Left ventricle myocardium inferior (tissue), 1 donor: ENCODE results near the gene SEMA5B. TPM values are rescaled to one million over a fixed set of nuclear protein-coding genes. Genes with fewer than 3 reads are reported as not detected.
A peak's percentile ranks its signal among the peaks of the same experiment; 100 is the strongest.

Source experiments
- DNase-seq: peaks from one replicate; pipeline ENCODE4 v3.0.0-alpha.2; 2020
- H3K27ac ChIP-seq: fragments of 200-600 bp; replicated peaks from 2 replicates; pipeline ENCODE4 v1.8.0; 2021
- H3K27me3 ChIP-seq: fragments of 200-600 bp; 2 replicates; pipeline ENCODE4 v1.8.0; 2021; ENCODE audit warnings: low read depth
- H3K36me3 ChIP-seq: fragments of 200-600 bp; 2 replicates; pipeline ENCODE4 v1.8.0; 2021
- H3K4me1 ChIP-seq: fragments of 200-600 bp; 2 replicates; pipeline ENCODE4 v1.8.0; 2021
- H3K4me3 ChIP-seq: fragments of 200-600 bp; 2 replicates; pipeline ENCODE4 v1.8.0; 2021; ENCODE audit warnings: mild to moderate bottlenecking, moderate library complexity
- H3K9me3 ChIP-seq: fragments of 200-600 bp; replicated peaks from 2 replicates; pipeline ENCODE4 v1.8.0; 2021
- intact Hi-C: fragments of 100-400 bp; cut with micrococcal nuclease; formaldehyde crosslinking; loops from one replicate; pipeline ENCODE4 v1.11.0; 2022
- total RNA-seq: library from RNA; stranded (reverse); fragmentation: NEBNext Ultra II Directional; extraction: Animal tissue kit (Norgen Biotek cat#: 25700); gene quantifications from one replicate; pipeline ENCODE4 v1.2.1, GENCODE V29; 2021
- TF ChIP-seq, protein P1 (sequence below): fragments of 200-600 bp; IDR thresholded peaks from 2 replicates; pipeline ENCODE4 v1.8.0; 2021; ENCODE audit warnings: antibody characterized with exemption, mild to moderate bottlenecking, borderline replicate concordance
- donor health status: DM: no; HTN: yes; CAD: no; lungs with severe emphysema.

The SEMA5B gene
- total RNA-seq, 1 donor from 2014 or later: 5.3 TPM

DNA sequence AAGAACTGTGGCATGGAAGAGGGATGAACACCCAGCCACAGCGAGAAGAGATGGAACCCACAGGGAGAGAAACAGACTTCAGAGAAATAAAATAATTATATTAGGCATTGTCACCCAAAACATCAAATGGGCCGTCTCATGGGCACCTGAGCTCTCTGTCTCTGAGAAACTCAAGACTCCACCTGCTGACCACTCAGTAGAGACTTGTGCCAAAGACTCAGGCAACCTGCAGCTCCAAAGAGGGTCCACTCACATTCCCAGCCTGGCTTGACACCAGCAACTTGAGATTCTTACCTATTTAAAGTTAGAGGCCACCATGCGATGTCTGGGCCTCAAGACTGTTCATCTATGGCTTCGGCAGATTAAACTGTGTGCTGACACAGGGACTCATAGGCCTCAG, 12.0 kb downstream of the SEMA5B start:
- DNase-seq: no peak
- Histone ChIP-seq H3K27ac (no peak overlapping the region), H3K4me1 (peaks cover 32% of the 10 kb centered on the region), H3K27me3 (no peaks in the 10 kb centered on the region), H3K36me3 (no peaks in the 10 kb centered on the region), H3K4me3 (no peak overlapping the region), H3K9me3 (no peaks in the 10 kb centered on the region)
- intact Hi-C loops: no loop called here
- TF ChIP-seq, protein P1, sequence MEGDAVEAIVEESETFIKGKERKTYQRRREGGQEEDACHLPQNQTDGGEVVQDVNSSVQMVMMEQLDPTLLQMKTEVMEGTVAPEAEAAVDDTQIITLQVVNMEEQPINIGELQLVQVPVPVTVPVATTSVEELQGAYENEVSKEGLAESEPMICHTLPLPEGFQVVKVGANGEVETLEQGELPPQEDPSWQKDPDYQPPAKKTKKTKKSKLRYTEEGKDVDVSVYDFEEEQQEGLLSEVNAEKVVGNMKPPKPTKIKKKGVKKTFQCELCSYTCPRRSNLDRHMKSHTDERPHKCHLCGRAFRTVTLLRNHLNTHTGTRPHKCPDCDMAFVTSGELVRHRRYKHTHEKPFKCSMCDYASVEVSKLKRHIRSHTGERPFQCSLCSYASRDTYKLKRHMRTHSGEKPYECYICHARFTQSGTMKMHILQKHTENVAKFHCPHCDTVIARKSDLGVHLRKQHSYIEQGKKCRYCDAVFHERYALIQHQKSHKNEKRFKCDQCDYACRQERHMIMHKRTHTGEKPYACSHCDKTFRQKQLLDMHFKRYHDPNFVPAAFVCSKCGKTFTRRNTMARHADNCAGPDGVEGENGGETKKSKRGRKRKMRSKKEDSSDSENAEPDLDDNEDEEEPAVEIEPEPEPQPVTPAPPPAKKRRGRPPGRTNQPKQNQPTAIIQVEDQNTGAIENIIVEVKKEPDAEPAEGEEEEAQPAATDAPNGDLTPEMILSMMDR: no peak

DNA sequence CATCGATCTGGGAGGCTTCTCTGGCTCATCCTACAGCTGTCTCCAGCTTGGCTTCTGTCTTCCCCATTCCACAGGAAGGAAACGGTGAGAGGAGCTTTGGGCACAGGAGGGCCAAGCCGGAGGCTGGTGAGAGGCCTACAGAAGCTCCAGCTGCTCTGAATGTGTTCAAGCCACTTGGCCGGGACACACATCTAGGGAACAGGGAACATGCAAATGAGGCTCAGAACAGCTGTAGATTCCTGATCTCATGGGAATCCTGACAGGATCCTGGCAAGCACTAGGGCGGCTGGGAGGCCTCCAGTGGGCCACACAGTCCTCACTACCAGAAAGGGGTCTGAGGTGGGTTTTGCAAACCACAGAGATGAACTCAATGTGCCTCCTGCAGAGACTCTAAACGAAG, 13.7 kb downstream of the SEMA5B start:
- H3K27ac ChIP-seq: peak overlapping the region; percentile 27
- H3K4me3 ChIP-seq: no peak overlapping the region
- TF ChIP-seq, protein P1: no peak

DNA sequence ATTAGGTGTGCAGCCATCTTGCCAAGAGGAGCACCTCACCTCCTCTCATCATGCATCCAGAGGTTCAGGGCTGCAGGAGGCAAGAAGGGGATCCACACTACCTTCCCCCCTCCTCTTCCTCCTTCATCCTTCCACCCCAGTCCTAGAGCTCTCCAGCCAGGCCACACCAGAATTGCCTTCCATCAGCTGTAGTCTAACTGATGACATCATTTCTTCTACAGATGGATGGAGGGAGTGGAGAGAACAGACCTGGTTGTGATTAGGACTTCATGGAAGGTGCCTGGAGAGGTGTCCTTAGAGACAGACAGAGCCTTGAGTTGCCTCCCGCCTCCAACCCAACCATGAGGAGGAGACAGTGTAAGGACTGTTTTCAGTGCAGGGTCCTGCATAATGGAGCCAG, 14.9 kb downstream of the SEMA5B start:
- no peak for DNase-seq
- H3K4me1 ChIP-seq: peaks cover 11% of the 10 kb centered on the region
- H3K27me3 ChIP-seq: no peaks in the 10 kb centered on the region
- H3K9me3 ChIP-seq: no peaks in the 10 kb centered on the region
- H3K36me3 ChIP-seq: no peaks in the 10 kb centered on the region
- intact Hi-C loops: no loop called here
- no peak overlapping the region for H3K4me3 ChIP-seq
- no peak overlapping the region for H3K27ac ChIP-seq
- TF ChIP-seq, protein P1: no peak

More for the DNA sequence above, 13.7 kb downstream of the SEMA5B start:
- Histone ChIP-seq H3K36me3 (no peaks in the 10 kb centered on the region), H3K9me3 (no peaks in the 10 kb centered on the region), H3K27me3 (no peaks in the 10 kb centered on the region), H3K4me1 (peaks cover 16% of the 10 kb centered on the region)
- DNase-seq: no peak
- intact Hi-C loops: no loop called here

DNA sequence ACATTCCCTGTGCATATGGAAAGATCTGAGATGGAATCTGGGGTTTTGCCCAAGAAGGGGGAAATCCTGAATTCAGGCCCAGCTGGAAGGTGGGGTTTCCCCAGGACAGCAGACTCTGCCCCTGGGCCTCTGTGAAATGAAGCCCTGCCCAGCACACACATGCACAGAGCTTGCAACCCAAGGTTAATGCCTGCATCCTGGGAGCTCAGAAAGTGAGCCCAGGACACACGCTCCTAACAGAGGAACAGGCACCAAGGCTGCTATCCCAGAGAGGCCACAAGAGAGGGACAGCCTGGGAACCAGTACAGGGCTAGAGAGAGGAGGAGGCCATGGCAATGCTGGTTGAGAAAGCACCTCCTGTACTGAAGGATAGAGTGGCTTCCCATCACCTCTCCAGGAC, 16.1 kb downstream of the SEMA5B start:
- no peaks in the 10 kb centered on the region for H3K36me3 ChIP-seq
- H3K4me1 ChIP-seq: peaks cover 11% of the 10 kb centered on the region
- no peak overlapping the region for H3K27ac ChIP-seq
- no peaks in the 10 kb centered on the region for H3K27me3 ChIP-seq
- no peak for DNase-seq
- intact Hi-C loops: no loop called here
- no peaks in the 10 kb centered on the region for H3K9me3 ChIP-seq
- TF ChIP-seq, protein P1: no peak
- no peak overlapping the region for H3K4me3 ChIP-seq

DNA sequence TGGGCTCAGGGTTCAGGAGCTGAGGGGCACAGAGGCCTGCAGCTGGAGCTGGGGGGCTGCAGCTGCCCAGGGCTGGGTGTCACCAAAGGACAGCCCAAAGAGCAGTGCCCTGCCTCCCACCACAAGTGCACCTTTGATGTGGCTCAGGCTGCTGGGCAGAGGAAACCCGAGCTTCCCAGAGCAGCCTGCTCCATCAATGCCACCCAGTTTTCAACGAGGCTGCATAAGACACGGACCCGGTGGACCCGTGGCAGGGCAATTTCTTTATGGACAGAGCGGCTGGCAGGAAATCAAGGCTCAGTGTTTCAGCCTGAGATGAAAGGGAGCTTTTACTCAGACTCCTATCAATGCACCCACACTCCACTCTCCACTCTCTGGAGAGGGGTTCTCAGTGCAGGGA, 18.7 kb downstream of the SEMA5B start:
- H3K4me1 ChIP-seq: peaks cover 7% of the 10 kb centered on the region
- no peak overlapping the region for H3K27ac ChIP-seq
- no peak for DNase-seq
- no peaks in the 10 kb centered on the region for H3K27me3 ChIP-seq
- H3K4me3 ChIP-seq: no peak overlapping the region
- H3K36me3 ChIP-seq: no peaks in the 10 kb centered on the region
- TF ChIP-seq, protein P1: no peak
- intact Hi-C loops: no loop called here
- H3K9me3 ChIP-seq: no peaks in the 10 kb centered on the region

DNA sequence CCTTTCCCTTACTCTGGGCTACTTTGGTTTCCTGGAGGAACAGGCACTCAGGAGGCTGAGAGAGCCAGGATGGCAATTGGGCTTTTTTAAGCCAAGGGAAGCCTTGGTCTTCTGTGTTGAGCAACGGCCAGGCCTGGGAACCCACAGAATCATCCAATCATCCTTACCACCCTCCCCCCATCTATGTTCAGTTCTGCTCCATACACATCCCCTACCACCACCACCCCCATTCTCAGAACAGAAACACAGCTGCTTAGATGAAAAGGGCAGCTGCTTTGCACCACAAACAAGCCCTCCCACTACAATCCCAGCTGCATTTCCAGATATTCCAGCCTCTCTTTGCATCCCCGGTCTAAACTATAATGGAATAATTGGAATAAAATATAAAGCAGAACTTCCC, 21.0 kb downstream of the SEMA5B start:
- Histone ChIP-seq H3K9me3 (no peaks in the 10 kb centered on the region), H3K27me3 (no peaks in the 10 kb centered on the region), H3K4me3 (no peak overlapping the region), H3K4me1 (no peaks in the 10 kb centered on the region), H3K36me3 (no peaks in the 10 kb centered on the region), H3K27ac (no peak overlapping the region)
- intact Hi-C loops: no loop called here
- TF ChIP-seq, protein P1: no peak
- no peak for DNase-seq
